ENCODE measurements around the gene ALDH5A1.

DNA sequence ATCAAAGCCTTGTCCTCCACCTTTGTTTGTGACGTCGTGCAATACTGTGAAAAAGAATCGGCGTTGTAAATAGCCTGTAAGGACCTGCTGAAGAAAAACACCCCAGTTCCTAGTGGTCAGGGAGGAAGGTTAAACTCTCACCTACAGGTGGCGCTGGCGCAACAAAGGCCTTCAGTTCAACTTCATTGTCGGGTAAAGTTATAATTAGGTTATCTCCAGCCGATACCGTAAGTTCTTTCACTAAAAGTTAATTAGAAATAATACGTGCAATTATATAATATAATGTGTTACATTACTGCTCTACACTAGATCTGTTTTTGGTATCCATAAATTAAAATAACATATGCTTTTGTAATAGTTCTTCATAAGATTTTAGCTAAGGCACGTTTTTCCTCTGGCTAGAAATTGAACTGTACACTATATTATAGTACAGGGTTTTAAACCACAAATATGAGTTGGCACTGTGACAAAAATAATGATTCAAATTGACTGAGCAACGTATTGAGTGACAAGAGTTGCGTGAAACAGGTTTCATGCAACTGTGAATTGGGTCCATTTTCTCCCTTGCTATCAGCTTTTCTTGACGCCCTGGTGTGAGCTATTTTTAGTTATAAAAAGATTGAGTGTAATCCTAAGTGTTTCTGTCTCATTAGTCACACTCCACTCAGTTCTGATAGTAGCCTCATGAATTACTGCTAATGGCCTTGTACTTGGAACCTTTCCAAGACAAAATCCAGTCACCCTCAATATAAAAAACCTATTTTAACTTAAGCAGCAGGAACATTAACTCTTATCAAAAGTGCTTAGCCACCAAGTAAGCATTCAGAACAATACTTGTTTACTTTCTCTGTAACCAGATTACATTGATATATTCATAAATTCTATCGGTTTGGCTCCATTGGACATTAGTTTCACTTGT lies 89.0 kb downstream of the ALDH5A1 start:
- TF ChIP-seq, protein P1, sequence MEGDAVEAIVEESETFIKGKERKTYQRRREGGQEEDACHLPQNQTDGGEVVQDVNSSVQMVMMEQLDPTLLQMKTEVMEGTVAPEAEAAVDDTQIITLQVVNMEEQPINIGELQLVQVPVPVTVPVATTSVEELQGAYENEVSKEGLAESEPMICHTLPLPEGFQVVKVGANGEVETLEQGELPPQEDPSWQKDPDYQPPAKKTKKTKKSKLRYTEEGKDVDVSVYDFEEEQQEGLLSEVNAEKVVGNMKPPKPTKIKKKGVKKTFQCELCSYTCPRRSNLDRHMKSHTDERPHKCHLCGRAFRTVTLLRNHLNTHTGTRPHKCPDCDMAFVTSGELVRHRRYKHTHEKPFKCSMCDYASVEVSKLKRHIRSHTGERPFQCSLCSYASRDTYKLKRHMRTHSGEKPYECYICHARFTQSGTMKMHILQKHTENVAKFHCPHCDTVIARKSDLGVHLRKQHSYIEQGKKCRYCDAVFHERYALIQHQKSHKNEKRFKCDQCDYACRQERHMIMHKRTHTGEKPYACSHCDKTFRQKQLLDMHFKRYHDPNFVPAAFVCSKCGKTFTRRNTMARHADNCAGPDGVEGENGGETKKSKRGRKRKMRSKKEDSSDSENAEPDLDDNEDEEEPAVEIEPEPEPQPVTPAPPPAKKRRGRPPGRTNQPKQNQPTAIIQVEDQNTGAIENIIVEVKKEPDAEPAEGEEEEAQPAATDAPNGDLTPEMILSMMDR (IDR thresholded peaks at IDR 0.05) = peak; percentile 72 to 89 (median 84)
- no peak for TF ChIP-seq POLR2A (IDR thresholded peaks at IDR 0.05)
